HS-27A (cell line): ENCODE measurements around the gene QSOX1.

ENCODE experiments used
- DNase-seq: peaks from one replicate; pipeline ENCODE4 v3.0.0-alpha.2; 2012; ENCODE audit warnings: low read depth, missing footprints

QSOX1 gene

DNA sequence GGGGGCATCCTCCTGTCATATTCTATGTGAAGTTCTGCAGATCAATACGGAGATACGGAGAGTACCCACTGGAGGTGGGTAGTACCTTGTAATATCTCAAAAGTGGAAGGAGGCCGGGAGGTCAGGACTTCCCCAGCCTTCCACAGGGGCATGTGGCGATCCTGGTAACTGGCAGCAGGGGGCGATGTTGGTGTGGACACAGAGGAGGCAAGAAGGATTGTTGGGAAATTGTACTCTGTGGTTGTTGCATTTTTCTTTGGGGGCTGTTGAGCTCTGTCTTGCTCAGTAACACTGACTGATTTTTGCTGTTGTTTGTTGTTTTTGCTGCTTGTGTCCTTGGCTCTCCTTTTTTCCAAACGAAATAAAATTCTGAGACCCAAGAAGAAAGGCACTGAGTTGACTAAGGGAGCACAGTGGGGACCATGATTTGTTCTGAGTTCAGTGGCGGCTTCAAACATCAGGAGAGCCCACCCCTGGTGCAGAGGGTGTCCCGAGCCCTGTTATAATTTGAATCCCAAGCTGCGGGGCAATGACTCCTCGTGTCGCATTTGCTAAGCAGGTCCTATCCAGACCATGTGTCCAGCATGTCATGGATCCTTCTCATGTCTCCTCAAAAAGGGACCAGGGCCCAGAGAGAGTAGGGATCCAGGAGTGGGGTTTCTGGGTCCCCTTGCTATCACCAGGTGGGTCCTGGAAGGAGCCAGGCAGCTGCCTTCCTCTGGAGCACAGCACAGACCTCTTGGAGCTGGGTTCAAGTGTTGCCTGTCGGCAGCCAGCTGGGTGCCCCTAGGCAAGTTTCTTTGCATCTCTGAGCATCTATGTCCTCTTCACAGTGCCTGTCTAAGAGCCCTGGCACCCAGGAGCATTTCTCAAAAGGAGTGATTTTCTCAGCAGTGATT is 98.2 kb downstream of the QSOX1 start:
- DNase-seq: no peak
